Epithelial cell of prostate (primary cell): ENCODE results near the gene NRF1.

Experiments
- DNase-seq: peaks from one replicate; pipeline ENCODE4 v3.0.0-alpha.2; 2011; ENCODE audit warnings: low read depth, low spot score
- H3K27ac ChIP-seq: fragments of 450-650 bp; 2 replicates; pipeline ENCODE4 v1.5.1; 2017; ENCODE audit warnings: mild to moderate bottlenecking

The NRF1 gene

GRCh38 chr7:129675521-129675920, 64.0 kb downstream of the NRF1 start:
- no peak overlapping the region for H3K27ac ChIP-seq
- no peak for DNase-seq

GRCh38 chr7:129676017-129676897, 64.7 kb downstream of the NRF1 start:
- DNase-seq, result no peak
- H3K27ac ChIP-seq, result no peak overlapping the region

GRCh38 chr7:129677796-129678195, 66.3 kb downstream of the NRF1 start:
- no peak for DNase-seq
- H3K27ac ChIP-seq, result no peak overlapping the region

- no peak for DNase-seq
- peak overlapping the region; percentile 10 for H3K27ac ChIP-seq
Measured at GRCh38 chr7:129678606-129679005, 67.1 kb downstream of the NRF1 start.

- no peak for DNase-seq
- H3K27ac ChIP-seq, result no peak overlapping the region
Measured at GRCh38 chr7:129680400-129680799, 68.9 kb downstream of the NRF1 start.

- H3K27ac ChIP-seq, result no peak overlapping the region
- DNase-seq, result no peak
Measured at GRCh38 chr7:129684777-129685176, 73.3 kb downstream of the NRF1 start.

GRCh38 chr7:129686063-129686462, 74.5 kb downstream of the NRF1 start:
- no peak overlapping the region for H3K27ac ChIP-seq
- DNase-seq, result no peak

- no peak for DNase-seq
Measured at GRCh38 chr7:129688503-129689222, 77.1 kb downstream of the NRF1 start.

GRCh38 chr7:129689995-129690581, 78.6 kb downstream of the NRF1 start:
- no peak for DNase-seq
- peak overlapping the region; percentile 71 for H3K27ac ChIP-seq

More at GRCh38 chr7:129688503-129689222, 77.1 kb downstream of the NRF1 start:
- H3K27ac ChIP-seq, result no peak overlapping the region

- H3K27ac ChIP-seq, result peak overlapping the region; percentile 71
- DNase-seq, result no peak
Measured at GRCh38 chr7:129690701-129691100, 79.2 kb downstream of the NRF1 start.

GRCh38 chr7:129698516-129699418, 87.2 kb downstream of the NRF1 start:
- DNase-seq, result no peak
- H3K27ac ChIP-seq, result peak overlapping the region; percentile 79

GRCh38 chr7:129702316-129702715, 90.8 kb downstream of the NRF1 start:
- no peak overlapping the region for H3K27ac ChIP-seq
- DNase-seq, result no peak

GRCh38 chr7:129702761-129703338, 91.3 kb downstream of the NRF1 start:
- DNase-seq, result no peak
- H3K27ac ChIP-seq, result no peak overlapping the region

GRCh38 chr7:129703751-129704150, 92.2 kb downstream of the NRF1 start:
- no peak for DNase-seq
- H3K27ac ChIP-seq, result no peak overlapping the region

GRCh38 chr7:129707910-129708499, 96.5 kb downstream of the NRF1 start:
- DNase-seq, result no peak
- no peak overlapping the region for H3K27ac ChIP-seq

- no peak overlapping the region for H3K27ac ChIP-seq
- DNase-seq, result no peak
Measured at GRCh38 chr7:129713544-129713943, 102.0 kb downstream of the NRF1 start.

- no peak overlapping the region for H3K27ac ChIP-seq
- DNase-seq, result no peak
Measured at GRCh38 chr7:129714514-129715063, 103.1 kb downstream of the NRF1 start.

GRCh38 chr7:129719980-129720732, 108.6 kb downstream of the NRF1 start:
- DNase-seq, result no peak
- H3K27ac ChIP-seq, result no peak overlapping the region
